Endothelial cell of umbilical vein (primary cell): ENCODE data around the gene TTC22. TPM values are rescaled to one million over a fixed set of nuclear protein-coding genes. Genes with fewer than 3 reads are reported as not detected.

Experiments used
- BruUV-seq: library from RNA; stranded (reverse); fragments of 400-500 nt; replicated peaks from 2 replicates; lab custom pipeline; 2021; lab: Mats Ljungman, UMichigan
- CTCF ChIA-PET: fragments of 300-600, 350-600 bp; sonication (Branson Sonifier 250); formaldehyde crosslinking; loops from one replicate; lab custom pipeline; 2021; ENCODE audit warnings: antibody characterized with exemption, inconsistent platforms; lab: Charles Lee
- POLR2A ChIA-PET: fragments of 300-600, 350-600 bp; sonication (Branson Sonifier 250); formaldehyde crosslinking; loops from one replicate; lab custom pipeline; 2021; ENCODE audit warnings: antibody characterized with exemption, inconsistent platforms; lab: Charles Lee
- DNase-seq: peaks from one replicate; pipeline ENCODE4 v3.0.0-alpha.2; 2011; ENCODE audit warnings: low read depth, low spot score
- FAIRE-seq: peaks from 2 replicates; lab custom pipeline; 2011; peaks lifted over from hg19 to GRCh38; lab: Jason Lieb, UNC
- H2AFZ ChIP-seq: 2 replicates; pipeline ENCODE4 v1.6.0; 2012; ENCODE audit warnings: low read depth, low read length, control low read depth, inconsistent platforms
- H3K27ac ChIP-seq: 2 replicates; pipeline ENCODE4 v1.5.1; 2011; ENCODE audit warnings: low read depth, mild to moderate bottlenecking, control low read depth, low read length, moderate library complexity; ENCODE audit not compliant: insufficient read depth
- H3K27me3 ChIP-seq, 2 experiments: 2 replicates each; pipeline versions ENCODE4 v1.6.0 to v1.6.1; 2011; ENCODE audit warnings: low read length in 2 of 2, mixed read lengths in 1 of 2; ENCODE audit not compliant: control insufficient read depth in 2 of 2, insufficient read depth in 2 of 2
- H3K36me3 ChIP-seq, 2 experiments: 2 replicates in 1 of 2; 3 replicates in 1 of 2; pipeline ENCODE4 v1.5.1; 2011; ENCODE audit warnings: low read length in 2 of 2, mild to moderate bottlenecking in 1 of 2, moderate library complexity in 1 of 2; ENCODE audit not compliant: control insufficient read depth in 2 of 2, insufficient read depth in 2 of 2; ENCODE audit errors: extremely low read depth in 1 of 2
- H3K4me1 ChIP-seq: 3 replicates; pipeline ENCODE4 v1.5.1; 2011; ENCODE audit warnings: mild to moderate bottlenecking, low read length; ENCODE audit not compliant: control insufficient read depth, insufficient read depth; ENCODE audit errors: extremely low read depth
- H3K4me2 ChIP-seq: 2 replicates; pipeline ENCODE4 v1.6.1; 2011; ENCODE audit warnings: low read length, control low read depth, mixed read lengths; ENCODE audit not compliant: insufficient read depth
- H3K4me3 ChIP-seq, 3 experiments: fragments of 200-600 bp in 1 of 3; sonication (generic), shearing (Covaris generic) in 1 of 3; replicated peaks in 1 of 3; 2 replicates each; pipeline ENCODE4 v1.5.1; 2011 to 2016; ENCODE audit warnings: control low read depth in 3 of 3, low read length in 3 of 3, mild to moderate bottlenecking in 2 of 3, inconsistent platforms in 1 of 3, low read depth in 1 of 3, moderate library complexity in 1 of 3; ENCODE audit not compliant: insufficient read depth in 1 of 3
- H3K79me2 ChIP-seq: 2 replicates; pipeline ENCODE4 v1.6.0; 2012; ENCODE audit warnings: low read length, inconsistent platforms; ENCODE audit not compliant: control insufficient read depth, insufficient read depth
- H3K9ac ChIP-seq: replicated peaks from 2 replicates; pipeline ENCODE3; 2011; ENCODE audit warnings: low read length, control low read depth; ENCODE audit not compliant: insufficient read depth; ENCODE audit errors: extremely low read depth
- H3K9me1 ChIP-seq: replicated peaks from 3 replicates; pipeline ENCODE4 v1.6.0; 2011; ENCODE audit warnings: mild to moderate bottlenecking, low read length; ENCODE audit not compliant: control insufficient read depth, insufficient read depth; ENCODE audit errors: extremely low read depth
- H3K9me3 ChIP-seq: replicated peaks from 2 replicates; pipeline ENCODE4 v1.5.1; 2012; ENCODE audit warnings: low read length, inconsistent platforms; ENCODE audit not compliant: control insufficient read depth, insufficient read depth
- H4K20me1 ChIP-seq: replicated peaks from 2 replicates; pipeline ENCODE3; 2011; ENCODE audit warnings: mild to moderate bottlenecking, low read length; ENCODE audit not compliant: control insufficient read depth, insufficient read depth; ENCODE audit errors: extremely low read depth
- CTCF ChIP-seq, 2 donors: IDR thresholded peaks; 1 replicate in 1 of 2; 2 replicates in 1 of 2; pipeline ENCODE4 v1.5.1; 2011; ENCODE audit warnings: low read length in 2 of 2, mild to moderate bottlenecking in 2 of 2, moderate library complexity in 2 of 2, control low read depth in 1 of 2, inconsistent platforms in 1 of 2, low read depth in 1 of 2; ENCODE audit not compliant: insufficient read depth in 1 of 2; ENCODE audit errors: extremely low read depth in 1 of 2
- EZH2 ChIP-seq: IDR thresholded peaks from 2 replicates; pipeline ENCODE4 v1.6.1; 2012; ENCODE audit warnings: borderline replicate concordance, low read depth, mild to moderate bottlenecking, moderate library complexity, low read length, inconsistent platforms; ENCODE audit not compliant: severe bottlenecking
- FOS ChIP-seq: IDR thresholded peaks from 2 replicates; pipeline ENCODE4 v1.6.1; 2011; ENCODE audit warnings: mild to moderate bottlenecking, low read length, moderate library complexity, borderline replicate concordance; ENCODE audit not compliant: insufficient read depth
- GATA2 ChIP-seq: IDR thresholded peaks from 2 replicates; pipeline ENCODE4 v1.7.0; 2011; ENCODE audit warnings: low read depth, mild to moderate bottlenecking, moderate library complexity, mixed read lengths, low read length; ENCODE audit not compliant: insufficient read length, insufficient read depth
- JUN ChIP-seq: IDR thresholded peaks from 2 replicates; pipeline ENCODE4 v1.6.1; 2011; ENCODE audit warnings: borderline replicate concordance, low read depth; ENCODE audit not compliant: insufficient read length, insufficient read depth
- MAX ChIP-seq: IDR thresholded peaks from 2 replicates; pipeline ENCODE4 v1.6.1; 2011; ENCODE audit not compliant: insufficient read depth, insufficient read length
- MYC ChIP-seq: IDR thresholded peaks from one replicate; pipeline ENCODE4 v1.6.1; 2011; ENCODE audit warnings: mild to moderate bottlenecking, low read depth, low read length
- POLR2A ChIP-seq: IDR thresholded peaks from 2 replicates; pipeline ENCODE4 v1.6.1; 2012; ENCODE audit warnings: low read depth, mild to moderate bottlenecking, control low read depth, low read length
- POLR2AphosphoS5 ChIP-seq: IDR thresholded peaks from 2 replicates; pipeline ENCODE4 v1.6.1; 2012; ENCODE audit warnings: low read depth, mild to moderate bottlenecking, control low read depth, low read length, moderate library complexity; ENCODE audit not compliant: insufficient read depth
- dilution Hi-C: fragments of 300-500 bp; cut with MboI; formaldehyde crosslinking; loops from one replicate; pipeline ENCODE4 v1.15.0; 2019; ENCODE audit warnings: low sequenced_read_pairs; ENCODE audit not compliant: extremely low pct_ligation_motif_present
- intact Hi-C: fragments of 100-400 bp; cut with micrococcal nuclease; formaldehyde crosslinking; loops from one replicate; pipeline ENCODE4 v1.10.0; 2022
- polyA plus RNA-seq, 4 experiments: library from polyadenylated mRNA; depleted of rRNA in 3 of 4; stranded (reverse) in 3 of 4; unstranded in 1 of 4; fragments of >200 nt; gene quantifications; 2 replicates each; pipeline versions ENCODE4 v1.2.1 to v1.2.3, GENCODE V29; 2011 to 2012; ENCODE audit warnings: missing spikeins in 1 of 4
- total RNA-seq: library from RNA; stranded (reverse); gene quantifications from 2 replicates; pipeline ENCODE4 v1.2.3, GENCODE V29; 2021

The TTC22 gene
- total and polyA plus RNA-seq, 2 donors (not counting 3 experiments of a cell fraction or from before 2014, with no cell fraction given) = not detected

GRCh38 chr1:54811066-54811465, 9.9 kb upstream of the TTC22 start:
- Histone ChIP-seq H3K79me2 (no peaks in the 10 kb centered on the region), H3K9ac (no peak overlapping the region), H4K20me1 (no peaks in the 10 kb centered on the region), H3K4me3 (no peak overlapping the region), H3K36me3 (no peaks in the 10 kb centered on the region), H3K9me1 (no peaks in the 10 kb centered on the region), H3K27ac (no peak overlapping the region), H3K4me1 (no peaks in the 10 kb centered on the region), H2AFZ (no peak overlapping the region), H3K27me3 (no peaks in the 10 kb centered on the region), H3K4me2 (no peak overlapping the region), H3K9me3 (no peaks in the 10 kb centered on the region)
- TF ChIP-seq EZH2 (no peak), MYC (no peak), CTCF (IDR thresholded peaks at IDR 0.05; ENCODE audit: extremely low read depth in 1 of 2, insufficient read depth in 1 of 2, low read depth in 1 of 2, low read length in 2 of 2) (no peak), POLR2AphosphoS5 (no peak), FOS (no peak), GATA2 (no peak), JUN (no peak), MAX (no peak), POLR2A (no peak)
- FAIRE-seq = no peak
- POLR2A ChIA-PET = no interaction called here
- no TSS peak for BruUV-seq
- dilution Hi-C loops = no loop called here
- CTCF ChIA-PET = interaction anchor here (0.6 to 2.0 kb wide), 4 partner anchors 11 to 950 kb away, joined by 3 to 16 read pairs (median 6); no protein-coding TSS in a partner anchor
- intact Hi-C loops = loop anchor here (2.0 to 5.0 kb wide), 2 partner anchors 322 to 949 kb away; no protein-coding TSS in a partner anchor
- no peak for DNase-seq
